Small intestine (tissue), 7 donors: ENCODE measurements around the gene U2AF1L4. TPM values are rescaled to one million over a fixed set of nuclear protein-coding genes. Genes with fewer than 3 reads are reported as not detected.

Experiments used
- DNase-seq, 2 donors: peaks; one replicate each; pipeline versions ENCODE4 v3.0.0 to v3.0.0-alpha.2; 2013
- FAIRE-seq: peaks from 2 replicates; lab custom pipeline; 2012; peaks lifted over from hg19 to GRCh38; lab: Jason Lieb, UNC
- H3K27ac ChIP-seq, 3 donors: one replicate each; pipeline ENCODE4 v1.5.1; 2013; ENCODE audit warnings: low read length in 2 of 3, mild to moderate bottlenecking in 2 of 3, control low read depth in 1 of 3, inconsistent platforms in 1 of 3, low read depth in 1 of 3, moderate library complexity in 1 of 3
- H3K27me3 ChIP-seq, 3 donors: one replicate each; pipeline ENCODE4 v1.6.1; 2013; ENCODE audit warnings: low read length in 3 of 3, inconsistent platforms in 1 of 3; ENCODE audit not compliant: control insufficient read depth in 3 of 3, insufficient read depth in 3 of 3
- H3K36me3 ChIP-seq, 3 donors: one replicate each; pipeline ENCODE4 v1.6.1; 2013; ENCODE audit warnings: low read length in 3 of 3, inconsistent platforms in 1 of 3, low read depth in 1 of 3, mild to moderate bottlenecking in 1 of 3, moderate library complexity in 1 of 3; ENCODE audit not compliant: control insufficient read depth in 3 of 3, insufficient read depth in 2 of 3
- H3K4me1 ChIP-seq, 3 donors: one replicate each; pipeline ENCODE4 v1.6.1; 2013; ENCODE audit warnings: low read length in 2 of 3, inconsistent platforms in 1 of 3, low read depth in 1 of 3, mild to moderate bottlenecking in 1 of 3, moderate library complexity in 1 of 3; ENCODE audit not compliant: control insufficient read depth in 3 of 3, insufficient read depth in 2 of 3
- H3K4me3 ChIP-seq, 3 donors: one replicate each; pipeline ENCODE4 v1.5.1; 2013; ENCODE audit warnings: low read length in 3 of 3, control low read depth in 1 of 3, inconsistent platforms in 1 of 3, low read depth in 1 of 3, mild to moderate bottlenecking in 1 of 3, moderate library complexity in 1 of 3
- H3K9me3 ChIP-seq, 2 donors: one replicate each; pipeline ENCODE4 v1.6.1; 2013; ENCODE audit warnings: low read depth in 1 of 2, low read length in 1 of 2; ENCODE audit not compliant: control insufficient read depth in 2 of 2, insufficient read depth in 1 of 2
- WGBS, 3 donors: extraction: QIAGEN DNeasy Blood & Tissue Kit; methylation state at CpG; one replicate each; pipeline ENCODE4 v1.1.7; 2013; 5-methylcytosine and 5-hydroxymethylcytosine counted together
- polyA plus RNA-seq, 4 donors: library from polyadenylated mRNA; stranded (reverse) in 3 of 4; unstranded in 1 of 4; fragments of 200-250 nt in 3 of 4; fragments of 120-200 nt in 1 of 4; gene quantifications; one replicate each; pipeline versions ENCODE4 v1.2.1 to v1.2.3, GENCODE V29; 2013
- donor health status: healthy with polysubstance abuse.
- donor health status: control.
- donor health status: control.
- donor health status: Bipolar disorder and iron deficiency.
- donor health status: healthy.

Gene U2AF1L4
- polyA plus RNA-seq, 4 donors = 14.6 to 99.7 (median 34.7) TPM

GRCh38 chr19:35712567-35713505, 32.4 kb downstream of the U2AF1L4 start:
- 63 to 73% (median 68%) methylated on average over 10 to 11 of the region's 11 CpGs for WGBS, 3 donors
- FAIRE-seq (no peak), DNase-seq (no peak)
- Histone ChIP-seq H3K36me3 (no peaks in the 10 kb centered on the region), H3K4me1 (peaks cover 0 to 14% (median 5%) of the 10 kb centered on the region in 3 donors), H3K27me3 (peaks cover 0 to 8% (median 0%) of the 10 kb centered on the region in 3 donors), H3K4me3 (no peak overlapping the region), H3K9me3 (no peaks in the 10 kb centered on the region), H3K27ac (no peak overlapping the region)

- DNase-seq (no peak), FAIRE-seq (no peak)
- Histone ChIP-seq H3K27ac (no peak overlapping the region), H3K9me3 (no peaks in the 10 kb centered on the region), H3K4me1 (peaks cover 0 to 12% (median 5%) of the 10 kb centered on the region in 3 donors), H3K27me3 (peaks cover 0 to 8% (median 0%) of the 10 kb centered on the region in 3 donors), H3K4me3 (no peak overlapping the region), H3K36me3 (no peaks in the 10 kb centered on the region)
- WGBS, 3 donors = 44 to 60% (median 52%) methylated on average over 13 of the region's 13 CpGs
These were observed 34.2 kb downstream of the U2AF1L4 start for GRCh38 chr19:35710784-35711723.

- no peaks in the 10 kb centered on the region for H3K36me3 ChIP-seq
- H3K4me3 ChIP-seq = no peak overlapping the region
- FAIRE-seq = no peak
- H3K27me3 ChIP-seq = peaks cover 0 to 17% (median 0%) of the 10 kb centered on the region in 3 donors
- 86 to 96% (median 90%) methylated on average over 1 of the region's 1 CpG for WGBS, 3 donors
- DNase-seq = no peak
- H3K9me3 ChIP-seq = no peaks in the 10 kb centered on the region
- no peaks in the 10 kb centered on the region for H3K4me1 ChIP-seq
- no peak overlapping the region for H3K27ac ChIP-seq
These were observed 36.8 kb downstream of the U2AF1L4 start for GRCh38 chr19:35708391-35708790.

GRCh38 chr19:35704218-35704617, 41.0 kb downstream of the U2AF1L4 start, which contains the start of gene ZBTB32:
Gene ZBTB32 (plus strand): TSS chr19:35704558. CDS start chr19:35714627, 10,069 bp downstream.
- no peak within 1 kb of the TSS for H3K4me3 ChIP-seq
- no peaks in the 10 kb centered on the region for H3K9me3 ChIP-seq
- peaks cover 0 to 15% (median 0%) of the 10 kb centered on the region in 3 donors for H3K27me3 ChIP-seq
- H3K36me3 ChIP-seq = no peaks in the 10 kb centered on the region
- DNase-seq (peak; percentile 47 to 53), FAIRE-seq (no peak)
- 29 to 45% (median 37%) methylated on average over 24 of the region's 24 CpGs for WGBS, 3 donors
- H3K27ac ChIP-seq = no peak within 1 kb of the TSS
- H3K4me1 ChIP-seq = peaks cover 0 to 9% (median 0%) of the 10 kb centered on the region in 3 donors

GRCh38 chr19:35703343-35703742, 41.9 kb downstream of the U2AF1L4 start:
- no peaks in the 10 kb centered on the region for H3K9me3 ChIP-seq
- 36 to 50% (median 42%) methylated on average over 9 of the region's 9 CpGs for WGBS, 3 donors
- DNase-seq (no peak), FAIRE-seq (no peak)
- no peaks in the 10 kb centered on the region for H3K36me3 ChIP-seq
- H3K27ac ChIP-seq = no peak overlapping the region
- peaks cover 0 to 9% (median 0%) of the 10 kb centered on the region in 3 donors for H3K4me1 ChIP-seq
- no peak overlapping the region for H3K4me3 ChIP-seq
- peaks cover 0 to 15% (median 0%) of the 10 kb centered on the region in 3 donors for H3K27me3 ChIP-seq

- peaks cover 0 to 15% (median 0%) of the 10 kb centered on the region in 3 donors for H3K27me3 ChIP-seq
- WGBS, 3 donors = 0 to 1% (median 0%) methylated on average over 45 to 50 of the region's 50 CpGs
- H3K27ac ChIP-seq = peak overlapping the region in 1 of 3 donors; percentile 7
- H3K9me3 ChIP-seq = no peaks in the 10 kb centered on the region
- no peaks in the 10 kb centered on the region for H3K36me3 ChIP-seq
- DNase-seq (peak; percentile 97 to 98), FAIRE-seq (no peak)
- peaks cover 0 to 9% (median 0%) of the 10 kb centered on the region in 3 donors for H3K4me1 ChIP-seq
- H3K4me3 ChIP-seq = peak overlapping the region; percentile 29 to 55 (median 46)
These were observed 42.8 kb downstream of the U2AF1L4 start for GRCh38 chr19:35702223-35703012.

- Histone ChIP-seq H3K9me3 (no peaks in the 10 kb centered on the region), H3K27ac (no peak overlapping the region), H3K36me3 (no peaks in the 10 kb centered on the region), H3K4me3 (no peak overlapping the region), H3K4me1 (peaks cover 0 to under 1% (median 0%) of the 10 kb centered on the region in 3 donors), H3K27me3 (no peaks in the 10 kb centered on the region)
- DNase-seq (no peak), FAIRE-seq (no peak)
- 44 to 67% (median 53%) methylated on average over 4 of the region's 4 CpGs for WGBS, 3 donors
These were observed 48.4 kb downstream of the U2AF1L4 start for GRCh38 chr19:35696835-35697234.
